Measurements from ENCODE around the gene MARK3.

Gene MARK3

GRCh38 chr14:103485504-103485903 is 100.3 kb downstream of the MARK3 start:
- DNase-seq (ENCODE audit: insufficient read length, low spot score): no peak
- no peak for FAIRE-seq
- TF ChIP-seq POLR2A (IDR thresholded peaks at IDR 0.05; ENCODE audit: low read depth, low read length): no peak

- no peak for TF ChIP-seq POLR2A (IDR thresholded peaks at IDR 0.05; ENCODE audit: low read depth, low read length)
- DNase-seq (ENCODE audit: insufficient read length, low spot score) (no peak), FAIRE-seq (no peak)
Observed at GRCh38 chr14:103488071-103488470, 102.9 kb downstream of the MARK3 start.

- TF ChIP-seq POLR2A (IDR thresholded peaks at IDR 0.05; ENCODE audit: low read depth, low read length): no peak
- DNase-seq (ENCODE audit: insufficient read length, low spot score) (no peak), FAIRE-seq (no peak)
Observed at GRCh38 chr14:103488960-103489359, 103.7 kb downstream of the MARK3 start.

GRCh38 chr14:103489621-103490020 is 104.4 kb downstream of the MARK3 start:
- DNase-seq (ENCODE audit: insufficient read length, low spot score) (no peak), FAIRE-seq (no peak)
- TF ChIP-seq POLR2A (IDR thresholded peaks at IDR 0.05; ENCODE audit: low read depth, low read length): no peak

- no peak for DNase-seq (ENCODE audit: insufficient read length, low spot score)
- no peak for TF ChIP-seq POLR2A (IDR thresholded peaks at IDR 0.05; ENCODE audit: low read depth, low read length)
- no peak for FAIRE-seq
Observed at GRCh38 chr14:103491691-103492090, 106.5 kb downstream of the MARK3 start.

GRCh38 chr14:103492156-103492925 is 107.1 kb downstream of the MARK3 start:
- DNase-seq (ENCODE audit: insufficient read length, low spot score) (no peak), FAIRE-seq (no peak)
- TF ChIP-seq POLR2A (IDR thresholded peaks at IDR 0.05; ENCODE audit: low read depth, low read length): no peak

- FAIRE-seq: peak; percentile 50
- DNase-seq (ENCODE audit: insufficient read length, low spot score): no peak
- no peak for TF ChIP-seq POLR2A (IDR thresholded peaks at IDR 0.05; ENCODE audit: low read depth, low read length)
Observed at GRCh38 chr14:103495854-103496253, 110.6 kb downstream of the MARK3 start.

GRCh38 chr14:103496776-103497175 is 111.6 kb downstream of the MARK3 start:
- TF ChIP-seq POLR2A (IDR thresholded peaks at IDR 0.05; ENCODE audit: low read depth, low read length): no peak
- DNase-seq (ENCODE audit: insufficient read length, low spot score): no peak
- FAIRE-seq: no peak

GRCh38 chr14:103499709-103500108 is 114.5 kb downstream of the MARK3 start:
- TF ChIP-seq POLR2A (IDR thresholded peaks at IDR 0.05; ENCODE audit: low read depth, low read length): no peak
- DNase-seq (ENCODE audit: insufficient read length, low spot score) (no peak), FAIRE-seq (peak; percentile 70)

GRCh38 chr14:103500148-103500990 is 115.2 kb downstream of the MARK3 start:
- FAIRE-seq (peak; percentile 85), DNase-seq (ENCODE audit: insufficient read length, low spot score) (peak; percentile 66)
- no peak for TF ChIP-seq POLR2A (IDR thresholded peaks at IDR 0.05; ENCODE audit: low read depth, low read length)

- no peak for TF ChIP-seq POLR2A (IDR thresholded peaks at IDR 0.05; ENCODE audit: low read depth, low read length)
- FAIRE-seq: no peak
- no peak for DNase-seq (ENCODE audit: insufficient read length, low spot score)
Observed at GRCh38 chr14:103501041-103501870, 116.0 kb downstream of the MARK3 start.

- FAIRE-seq (no peak), DNase-seq (ENCODE audit: insufficient read length, low spot score) (no peak)
- TF ChIP-seq POLR2A (IDR thresholded peaks at IDR 0.05; ENCODE audit: low read depth, low read length): no peak
Observed at GRCh38 chr14:103501921-103502669, 116.9 kb downstream of the MARK3 start.

- TF ChIP-seq POLR2A (IDR thresholded peaks at IDR 0.05; ENCODE audit: low read depth, low read length): no peak
- FAIRE-seq (no peak), DNase-seq (ENCODE audit: insufficient read length, low spot score) (no peak)
Observed at GRCh38 chr14:103502877-103503276, 117.7 kb downstream of the MARK3 start.

Data from H54 (cell line).